HEK293 (cell line): ENCODE measurements around the gene BLOC1S4.

Experiments
- CTCF ChIP-seq: fragments of 450-650 bp; formaldehyde crosslinking; IDR thresholded peaks from 2 replicates; pipeline ENCODE4 v1.5.1; 2016; ENCODE audit warnings: missing biosample characterization, missing genetic modification characterization
- GLIS2 ChIP-seq: fragments of 450-650 bp; formaldehyde crosslinking; IDR thresholded peaks from 2 replicates; pipeline ENCODE4 v1.5.1; 2016; ENCODE audit warnings: missing biosample characterization, missing genetic modification characterization
- OVOL3 ChIP-seq: fragments of 450-650 bp; formaldehyde crosslinking; IDR thresholded peaks from 2 replicates; pipeline ENCODE4 v1.5.1; 2016; ENCODE audit warnings: missing biosample characterization, missing genetic modification characterization
- PRDM10 ChIP-seq: fragments of 450-650 bp; formaldehyde crosslinking; IDR thresholded peaks from 2 replicates; pipeline ENCODE4 v1.5.1; 2016; ENCODE audit warnings: missing biosample characterization, missing genetic modification characterization
- SP3 ChIP-seq: fragments of 450-650 bp; formaldehyde crosslinking; IDR thresholded peaks from 2 replicates; pipeline ENCODE4 v1.5.1; 2016; ENCODE audit warnings: missing biosample characterization, missing genetic modification characterization
- YY1 ChIP-seq: fragments of 450-650 bp; formaldehyde crosslinking; IDR thresholded peaks from 2 replicates; pipeline ENCODE4 v1.5.1; 2018; ENCODE audit warnings: missing biosample characterization, missing genetic modification characterization
- ZBTB8A ChIP-seq: fragments of 450-650 bp; formaldehyde crosslinking; IDR thresholded peaks from 2 replicates; pipeline ENCODE4 v1.5.1; 2016; ENCODE audit warnings: missing biosample characterization, missing genetic modification characterization
- ZNF239 ChIP-seq: fragments of 450-650 bp; formaldehyde crosslinking; IDR thresholded peaks from 2 replicates; pipeline ENCODE4 v1.5.1; 2016; ENCODE audit warnings: missing biosample characterization, missing genetic modification characterization
- ZNF366 ChIP-seq: fragments of 450-650 bp; formaldehyde crosslinking; conservative IDR thresholded peaks from 2 replicates; pipeline ENCODE4 v1.5.1; 2016; ENCODE audit warnings: missing biosample characterization, missing genetic modification characterization
- ZNF423 ChIP-seq: fragments of 450-650 bp; formaldehyde crosslinking; IDR thresholded peaks from 2 replicates; pipeline ENCODE4 v1.5.1; 2016; ENCODE audit warnings: missing biosample characterization, missing genetic modification characterization
- ZNF645 ChIP-seq: fragments of 450-650 bp; formaldehyde crosslinking; IDR thresholded peaks from 2 replicates; pipeline ENCODE4; 2016; ENCODE audit warnings: missing biosample characterization, missing genetic modification characterization

- no peak for TF ChIP-seq YY1 (tag by site-specific recombination)
- no peak for TF ChIP-seq SP3 (tag by site-specific recombination)
- no peak for TF ChIP-seq CTCF (tag by site-specific recombination)
- no peak for TF ChIP-seq GLIS2 (tag by site-specific recombination)
- TF ChIP-seq ZBTB8A (tag by site-specific recombination), result no peak
- TF ChIP-seq ZNF366 (tag by site-specific recombination), result no peak
- no peak for TF ChIP-seq ZNF645 (tag by site-specific recombination)
- TF ChIP-seq OVOL3, result no peak
- no peak for TF ChIP-seq ZNF423 (tag by site-specific recombination)
- no peak for TF ChIP-seq ZNF239 (tag by site-specific recombination)
- TF ChIP-seq PRDM10 (tag by site-specific recombination), result no peak
Observed at GRCh38 chr4:6706173-6706572, 9.8 kb upstream of the BLOC1S4 start.
